GM19395 (cell line): ENCODE data around the gene ZNF407.
"Not testable (repeated sequence)": the region's sequence is repeated elsewhere in the genome, so short reads cannot be mapped to it uniquely, and the experiment has no call there.

Source experiments
- ATAC-seq: cut with Tn5 transposase; IDR thresholded peaks from one replicate; pipeline ENCODE4 v1.9.1; 2021; ENCODE audit warnings: mild to moderate bottlenecking, moderate library complexity; ENCODE audit not compliant: unreplicated experiment

Gene ZNF407

DNA sequence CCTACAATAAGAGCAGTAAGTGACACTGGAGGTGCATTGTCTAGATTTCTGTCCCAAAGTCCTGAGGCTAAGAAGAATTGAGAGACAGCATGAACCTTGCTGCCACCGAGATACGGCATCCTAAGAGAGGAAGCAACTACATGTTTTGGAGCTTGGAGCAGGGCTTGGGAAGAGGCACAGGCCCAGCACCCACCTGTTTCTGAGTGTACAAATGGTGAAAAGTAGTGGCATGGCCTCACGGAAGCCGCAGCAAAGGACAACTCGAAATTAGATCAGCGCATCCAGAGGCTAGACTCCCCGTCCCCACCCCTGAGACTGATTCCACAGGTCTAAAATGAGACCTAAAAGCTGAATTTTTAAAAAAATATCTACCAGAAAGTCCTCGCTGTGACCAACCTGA is 483.8 kb downstream of the ZNF407 start:
- no peak for ATAC-seq

DNA sequence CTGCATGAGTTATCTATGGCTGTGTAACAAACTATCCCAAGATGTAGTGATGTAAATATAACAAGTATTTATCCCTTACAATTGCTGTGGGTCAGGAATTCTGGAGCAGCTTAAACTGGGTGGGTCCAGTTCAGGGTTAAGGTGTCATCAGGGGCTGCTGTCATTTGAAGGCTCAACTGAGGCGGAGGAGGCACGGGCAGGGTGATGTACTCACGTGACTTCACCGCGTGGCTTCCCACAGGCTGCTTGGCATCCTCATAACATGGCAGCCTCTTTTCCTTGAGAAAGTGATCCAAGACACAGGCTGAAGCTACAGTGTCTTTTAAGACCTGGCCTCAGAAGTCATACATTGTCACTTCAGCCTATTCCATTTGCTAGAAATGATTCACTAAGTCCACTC is 485.5 kb downstream of the ZNF407 start:
- ATAC-seq: no peak

DNA sequence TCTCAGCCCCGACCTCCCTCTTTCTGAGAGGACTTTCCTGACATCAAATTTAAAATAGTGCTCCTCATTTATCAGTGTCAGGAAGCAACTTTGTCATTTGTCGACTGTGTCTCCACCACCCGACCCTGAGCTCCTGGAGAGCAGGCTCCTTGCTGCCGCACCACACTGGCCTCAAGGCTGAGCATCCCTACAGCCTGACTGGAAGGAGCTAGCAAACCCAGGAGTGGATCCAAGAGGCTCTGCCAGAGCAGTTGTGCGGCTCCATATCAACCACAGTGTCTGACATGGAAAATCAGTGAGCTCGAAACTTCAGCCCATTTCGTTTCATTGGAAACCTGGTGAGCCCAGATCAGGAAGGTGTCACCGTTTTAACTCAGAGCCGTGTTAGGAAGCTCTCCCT is 486.1 kb downstream of the ZNF407 start:
- no peak for ATAC-seq

DNA sequence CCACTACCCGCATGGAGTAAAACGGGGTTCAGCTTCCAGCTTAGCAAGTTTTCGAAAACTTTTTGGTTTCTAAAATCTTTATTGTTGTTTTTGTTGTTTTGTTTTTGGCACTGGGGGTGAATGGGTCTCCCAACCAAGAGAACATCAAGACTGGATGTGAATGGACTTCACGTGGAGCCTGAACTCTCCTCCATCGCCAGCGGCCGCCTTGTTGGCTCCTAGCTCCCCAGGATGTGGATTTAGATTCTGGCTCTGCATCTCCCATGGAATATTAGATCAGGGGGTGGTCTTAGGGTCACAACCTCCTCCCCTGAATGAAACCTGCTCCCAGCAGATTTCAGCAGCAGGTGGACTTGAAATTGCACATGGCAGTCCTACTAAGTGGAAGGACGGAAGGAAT is 488.0 kb downstream of the ZNF407 start:
- ATAC-seq: not testable (repeated sequence)

DNA sequence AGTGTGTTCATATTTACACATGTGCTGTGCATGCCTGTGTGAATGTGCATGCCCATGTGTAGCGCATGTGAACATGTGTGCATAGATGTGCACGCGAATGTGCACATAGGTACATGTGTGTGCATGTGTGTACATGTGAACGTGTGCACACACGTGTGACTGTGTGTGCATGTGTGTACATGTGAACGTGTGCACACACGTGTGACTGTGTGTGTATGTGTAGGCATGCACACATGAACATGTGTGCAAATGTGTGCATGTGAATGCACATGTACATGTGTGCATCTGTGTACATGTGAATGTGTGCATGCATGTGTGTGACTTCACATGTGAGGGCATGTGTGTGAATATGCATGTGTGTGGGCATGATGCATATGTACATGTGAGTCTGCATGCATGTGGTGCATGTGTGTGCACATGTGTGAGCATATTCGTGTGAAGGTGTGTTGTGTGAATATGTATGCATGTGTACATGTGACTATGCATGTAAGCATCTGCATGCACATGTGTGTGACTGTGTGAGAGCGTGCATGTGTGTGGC is 488.9 kb downstream of the ZNF407 start:
- no peak for ATAC-seq

DNA sequence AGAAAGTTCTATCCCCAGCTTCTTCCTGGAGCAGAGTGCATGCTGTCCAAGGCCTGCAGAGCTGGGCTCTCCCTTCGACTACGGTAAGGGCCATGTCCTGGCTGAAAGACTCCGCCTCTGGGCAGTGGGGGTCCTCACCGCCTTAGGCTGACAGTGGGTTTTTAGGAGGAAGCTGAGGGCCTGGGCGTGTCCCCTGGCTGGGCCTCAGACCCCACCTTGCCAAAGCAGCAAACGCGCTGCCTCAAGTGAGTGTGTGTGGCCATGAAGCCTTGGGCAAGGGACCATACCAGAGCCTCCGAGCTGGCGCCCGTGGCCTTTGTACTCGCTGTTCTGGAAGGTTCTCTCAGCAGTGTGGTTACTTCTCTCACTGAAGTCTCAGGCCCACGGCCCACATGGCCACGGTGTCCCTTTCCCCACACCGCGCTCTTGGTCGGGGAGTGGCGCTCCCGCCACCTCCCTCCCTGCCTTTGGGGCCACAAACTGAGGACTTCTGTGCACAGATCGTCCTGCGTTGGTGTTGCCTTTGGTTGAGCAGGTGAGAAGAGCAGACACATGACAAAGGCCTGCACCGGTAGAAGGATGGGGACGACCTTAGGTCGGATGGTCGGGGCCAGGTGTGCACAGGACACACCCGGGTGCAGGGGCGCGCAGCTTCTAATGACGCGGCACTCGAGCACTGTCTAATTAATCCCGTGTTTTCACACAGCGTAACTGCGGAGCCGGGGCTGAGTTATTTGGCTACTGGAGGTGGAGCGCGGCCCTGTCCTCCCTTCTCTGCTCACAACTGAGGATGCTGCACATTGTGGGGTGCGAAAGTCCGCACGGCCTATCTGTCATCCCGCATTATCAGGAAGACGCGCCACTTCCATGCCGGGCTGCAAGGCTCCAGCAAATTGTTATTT is 489.7 kb downstream of the ZNF407 start:
- no peak for ATAC-seq

DNA sequence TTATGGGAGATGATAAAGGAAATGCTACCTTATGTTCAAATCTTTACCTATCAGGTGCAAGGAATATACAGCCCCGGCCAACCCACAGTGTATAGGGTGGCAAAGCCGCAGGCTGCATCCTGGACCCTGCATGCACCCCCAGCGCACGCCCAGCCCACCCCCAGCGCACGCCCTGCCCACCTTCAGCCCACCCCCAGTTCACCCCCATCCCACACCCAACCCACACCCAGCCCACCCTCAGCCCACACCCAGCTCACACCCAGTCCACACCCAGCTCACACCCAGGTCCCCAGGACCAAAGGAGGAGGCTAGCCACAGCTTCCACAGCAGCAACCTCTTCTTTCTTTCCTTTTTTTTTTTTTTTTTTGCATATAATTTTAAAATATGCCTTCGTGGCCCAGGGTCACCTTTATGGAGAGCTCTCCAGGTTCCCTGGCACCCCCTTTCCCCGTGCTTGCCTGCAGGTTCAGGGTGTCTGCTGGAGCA is 490.4 kb downstream of the ZNF407 start:
- ATAC-seq: no peak

DNA sequence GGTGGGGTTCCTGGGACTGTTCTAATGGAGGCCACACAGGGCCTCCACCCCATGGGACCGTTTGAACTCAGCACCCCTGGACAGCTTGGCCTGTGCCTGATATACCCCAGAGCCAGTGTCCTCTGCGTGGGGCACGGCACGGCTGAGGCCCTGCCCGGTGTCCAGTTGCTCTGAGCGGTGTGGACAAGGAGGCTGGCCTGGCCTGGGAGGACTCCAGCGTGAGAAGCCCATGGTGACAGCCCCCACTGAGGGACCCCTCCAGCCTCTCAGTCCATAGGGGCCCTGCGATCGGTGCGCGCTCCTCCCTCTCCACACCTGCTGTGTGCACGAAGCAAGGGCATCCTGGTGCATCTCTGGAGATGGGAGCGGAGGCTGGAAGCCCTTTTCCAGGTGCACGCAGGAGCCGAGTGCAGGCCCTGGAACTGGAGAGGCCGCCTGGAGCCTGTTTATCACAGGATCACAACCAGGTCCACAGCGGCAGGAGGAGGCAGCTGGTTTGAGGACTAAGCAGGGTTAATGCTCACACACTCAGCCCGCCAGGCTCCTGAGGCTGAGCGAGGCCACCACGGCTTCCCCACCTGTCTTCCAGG is 491.0 kb downstream of the ZNF407 start:
- no peak for ATAC-seq

DNA sequence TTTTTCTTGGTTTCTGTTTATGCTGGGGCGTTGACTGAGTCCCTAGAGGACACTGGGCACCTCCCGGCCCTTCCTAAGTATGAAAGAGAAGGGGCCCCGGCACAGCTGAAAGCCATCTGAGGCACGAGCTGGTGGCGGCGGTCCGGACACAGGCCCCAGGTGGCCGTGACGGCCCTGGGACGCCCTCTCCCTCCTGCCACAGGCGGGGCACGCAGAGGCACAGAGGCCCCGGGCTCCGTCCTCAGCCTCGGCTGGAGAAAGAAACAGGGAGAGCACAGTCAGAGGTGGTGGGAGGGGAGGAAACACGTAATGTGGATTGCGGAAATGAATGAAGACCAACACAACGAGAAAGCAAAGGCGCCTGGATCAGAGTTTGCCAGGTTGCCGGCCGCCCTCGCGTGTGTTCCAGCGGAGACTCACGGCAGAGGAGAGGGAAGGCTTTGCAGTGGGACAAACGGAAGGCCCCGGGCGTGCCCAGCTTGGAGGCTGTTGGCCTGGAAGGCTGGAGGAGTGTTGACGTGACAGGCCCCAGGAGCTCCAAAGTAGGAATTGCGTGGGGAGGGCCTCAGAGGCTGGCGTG is 492.2 kb downstream of the ZNF407 start:
- no peak for ATAC-seq

DNA sequence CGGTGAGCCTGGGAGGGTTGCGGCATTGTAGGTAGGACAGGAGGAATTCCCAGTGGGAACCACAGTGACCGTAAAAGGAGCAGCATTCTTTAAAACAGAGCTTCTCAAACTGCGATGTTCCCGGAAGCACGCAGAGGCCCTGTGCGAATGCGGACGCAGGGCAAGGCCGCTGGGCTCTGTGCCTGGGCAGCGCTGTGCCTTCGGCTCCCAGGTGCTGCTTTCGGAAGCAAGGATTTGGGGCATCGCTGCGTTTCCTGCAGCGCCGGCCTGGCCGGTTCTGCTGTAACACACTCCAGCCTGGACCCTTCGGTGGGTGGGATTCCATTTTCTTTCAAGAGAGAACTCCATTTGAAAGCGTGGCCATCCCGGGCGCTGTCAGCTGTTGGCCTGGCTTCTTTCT is 492.7 kb downstream of the ZNF407 start:
- ATAC-seq: no peak

DNA sequence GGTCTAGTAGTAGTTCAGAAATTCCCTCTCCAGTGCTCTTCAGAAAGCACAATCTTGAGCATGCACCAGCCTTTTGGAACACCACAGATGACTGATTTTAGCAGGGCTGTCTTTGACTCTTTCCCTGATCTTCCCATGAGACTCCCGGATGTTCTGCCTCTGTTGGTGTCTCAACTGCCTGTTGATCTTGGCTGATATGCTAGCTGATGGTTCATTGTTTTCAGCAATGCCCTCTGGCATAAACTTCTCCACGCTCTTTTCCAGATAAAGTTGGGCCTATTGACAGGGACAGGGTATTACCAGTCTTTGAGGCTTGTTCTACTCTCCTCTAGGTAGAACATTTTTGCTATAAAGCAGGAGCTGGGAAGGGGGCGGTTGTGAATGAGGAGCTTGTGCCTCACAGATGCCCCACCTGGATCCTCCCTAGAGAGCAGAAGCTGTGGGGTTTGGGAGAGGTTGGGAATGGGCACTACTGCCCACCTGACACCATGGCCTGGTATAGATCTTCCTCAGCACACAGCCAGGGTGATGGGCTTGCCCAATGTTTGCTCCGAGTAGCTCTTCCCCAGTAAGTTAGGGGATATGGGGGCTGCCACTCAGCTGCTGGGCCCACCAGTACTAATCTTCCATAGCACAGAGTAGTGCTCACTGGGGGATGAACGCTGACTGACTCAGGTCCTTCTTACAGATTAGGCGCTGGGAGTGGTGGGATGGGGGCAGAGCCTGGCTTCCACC is 500.0 kb downstream of the ZNF407 start:
- no peak for ATAC-seq

DNA sequence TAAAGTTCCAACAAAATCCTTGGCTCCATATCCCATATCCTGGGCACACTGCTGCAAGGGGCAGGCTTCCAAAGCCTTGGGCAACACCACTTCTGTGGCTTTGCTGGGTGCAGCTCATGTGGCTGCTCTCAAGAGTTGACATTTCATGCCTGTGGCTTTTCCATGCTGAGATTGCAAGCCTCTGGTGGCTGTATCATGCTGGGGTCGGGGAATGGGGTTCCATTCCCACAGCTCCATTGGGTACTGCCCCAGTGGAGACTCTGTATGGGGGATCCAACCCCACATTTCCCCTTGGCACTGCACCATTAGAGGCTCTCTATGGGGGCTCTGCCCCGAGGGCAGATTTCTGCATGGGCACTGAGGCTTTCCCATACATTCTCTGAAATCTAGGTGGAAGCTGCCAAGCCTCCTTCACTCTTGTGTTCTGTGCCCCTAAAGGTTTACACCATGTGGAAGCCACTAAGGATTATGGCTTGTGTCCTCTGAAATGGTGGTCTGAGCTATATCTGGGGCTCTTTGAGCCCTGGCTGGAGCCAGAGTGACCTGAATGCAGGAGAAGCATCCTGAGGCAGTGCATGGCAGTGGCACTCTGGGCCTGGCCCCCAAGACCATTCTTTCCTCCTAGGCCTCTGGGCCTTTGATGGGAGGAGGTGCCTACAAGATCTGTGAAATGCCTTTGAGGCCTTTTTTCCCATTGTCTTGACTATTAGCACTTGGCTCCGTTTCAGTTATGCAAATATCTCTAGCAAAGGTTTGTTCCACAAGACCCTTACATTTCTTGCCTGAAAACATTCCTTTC is 503.4 kb downstream of the ZNF407 start:
- no peak for ATAC-seq

DNA sequence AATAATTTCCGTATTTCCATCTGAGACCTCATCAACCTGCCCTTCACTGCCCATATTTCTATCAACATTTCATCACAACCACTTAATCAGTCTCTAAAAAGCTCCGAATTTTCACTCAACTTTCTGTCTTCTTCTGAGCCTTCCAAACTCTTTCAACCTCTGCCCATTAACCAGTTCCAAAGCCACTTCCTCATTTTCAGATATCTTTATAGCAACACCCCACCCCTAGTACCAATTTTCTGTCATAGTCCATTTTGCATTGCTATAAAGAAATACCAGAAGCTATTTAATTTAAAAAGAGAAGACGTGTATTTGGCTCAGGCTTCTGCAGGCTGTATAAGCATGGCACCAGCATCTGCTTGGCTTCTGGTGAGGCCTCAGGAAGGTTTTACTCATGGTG is 504.2 kb downstream of the ZNF407 start:
- no peak for ATAC-seq

DNA sequence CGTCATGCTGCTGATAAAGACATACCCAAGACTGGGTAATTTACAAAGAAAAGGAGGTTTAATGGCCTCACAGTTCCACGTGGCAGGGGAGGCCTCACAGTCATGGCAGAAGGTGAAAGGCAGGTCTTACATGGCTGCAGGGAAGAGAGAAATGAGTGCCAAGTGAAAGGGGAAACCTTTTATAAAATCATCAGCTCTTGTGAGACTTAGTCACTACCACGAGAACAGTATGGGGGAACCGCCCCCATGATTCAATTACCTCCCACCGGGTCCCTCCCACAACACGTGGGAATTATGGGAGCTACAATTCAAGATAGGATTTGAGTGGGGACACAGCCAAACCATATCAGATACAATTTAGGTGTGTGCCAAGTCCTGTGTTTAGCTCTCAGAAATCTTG is 506.4 kb downstream of the ZNF407 start:
- not testable (repeated sequence) for ATAC-seq

DNA sequence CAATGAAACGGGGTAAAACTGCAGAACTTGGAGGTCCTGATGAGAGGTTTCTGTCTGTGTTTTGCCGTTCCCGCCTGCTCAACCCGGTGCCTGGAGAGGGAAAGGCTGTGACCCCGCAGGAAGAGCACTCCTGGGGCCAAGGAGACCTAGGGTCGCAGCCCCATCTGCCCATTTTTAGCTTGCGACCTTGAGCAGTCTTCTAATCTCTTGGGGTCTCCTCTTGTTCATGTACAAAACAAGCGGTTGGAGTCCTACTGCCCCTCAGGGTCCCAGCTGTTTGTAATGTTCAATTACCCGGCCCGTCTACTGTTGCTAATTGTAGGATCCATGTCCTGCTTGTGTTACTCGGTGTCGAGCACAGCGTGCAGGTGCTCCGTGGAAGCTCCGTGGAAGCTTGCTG is 506.8 kb downstream of the ZNF407 start:
- ATAC-seq: no peak

DNA sequence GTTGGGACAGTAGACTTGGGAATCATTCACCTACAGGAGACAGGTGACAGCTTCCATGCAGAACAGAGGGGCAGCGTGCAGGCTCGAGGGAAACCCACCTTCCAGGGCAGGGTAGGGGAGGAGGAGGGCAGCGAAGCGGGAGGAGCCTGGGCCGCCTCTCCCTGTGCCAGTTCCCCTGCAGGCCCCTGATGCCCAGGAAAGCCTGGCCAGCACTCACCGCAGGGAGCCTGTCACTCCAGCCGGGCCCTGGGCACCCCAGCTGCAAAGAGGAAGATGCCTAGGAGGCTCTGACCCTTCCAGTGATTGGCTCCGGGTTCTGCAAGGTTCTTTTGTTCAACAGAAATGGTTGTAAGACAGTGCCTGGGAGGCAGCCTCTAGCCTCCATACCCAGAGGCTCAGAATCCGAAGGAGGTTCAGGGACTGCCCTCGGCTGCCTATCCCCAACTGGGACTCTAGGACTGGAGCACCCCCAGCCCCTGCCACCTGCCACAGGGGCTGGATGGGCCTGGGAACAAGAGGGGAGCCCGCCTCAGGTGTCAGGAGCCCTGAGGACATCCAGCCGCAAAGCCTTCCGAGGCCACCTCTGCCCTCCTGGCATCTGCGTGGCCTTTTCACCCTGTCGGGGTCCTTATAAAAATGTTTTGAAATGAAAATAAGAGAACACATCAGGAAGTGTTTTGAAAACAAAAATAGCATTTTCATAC is 508.0 kb downstream of the ZNF407 start:
- ATAC-seq: no peak

DNA sequence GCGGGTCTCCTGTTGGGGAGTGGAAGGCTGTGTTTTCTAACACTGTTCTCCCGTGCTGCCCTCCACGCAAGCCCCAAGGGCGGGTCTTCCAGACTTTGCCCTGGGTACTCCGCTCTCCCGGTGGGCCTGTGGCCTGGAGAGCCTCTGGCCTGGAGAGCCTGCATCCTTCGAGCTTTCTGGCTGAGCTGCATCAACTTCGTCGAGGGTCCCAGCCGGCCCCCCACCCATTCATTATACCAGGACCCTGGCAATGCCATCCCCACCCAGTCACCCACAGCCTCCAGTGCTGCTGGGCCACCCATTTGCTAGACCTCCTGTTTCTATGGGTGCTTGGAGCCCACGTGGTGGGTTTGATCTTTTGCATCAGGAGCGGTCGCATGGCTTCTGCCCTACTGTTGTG is 509.1 kb downstream of the ZNF407 start:
- no peak for ATAC-seq

DNA sequence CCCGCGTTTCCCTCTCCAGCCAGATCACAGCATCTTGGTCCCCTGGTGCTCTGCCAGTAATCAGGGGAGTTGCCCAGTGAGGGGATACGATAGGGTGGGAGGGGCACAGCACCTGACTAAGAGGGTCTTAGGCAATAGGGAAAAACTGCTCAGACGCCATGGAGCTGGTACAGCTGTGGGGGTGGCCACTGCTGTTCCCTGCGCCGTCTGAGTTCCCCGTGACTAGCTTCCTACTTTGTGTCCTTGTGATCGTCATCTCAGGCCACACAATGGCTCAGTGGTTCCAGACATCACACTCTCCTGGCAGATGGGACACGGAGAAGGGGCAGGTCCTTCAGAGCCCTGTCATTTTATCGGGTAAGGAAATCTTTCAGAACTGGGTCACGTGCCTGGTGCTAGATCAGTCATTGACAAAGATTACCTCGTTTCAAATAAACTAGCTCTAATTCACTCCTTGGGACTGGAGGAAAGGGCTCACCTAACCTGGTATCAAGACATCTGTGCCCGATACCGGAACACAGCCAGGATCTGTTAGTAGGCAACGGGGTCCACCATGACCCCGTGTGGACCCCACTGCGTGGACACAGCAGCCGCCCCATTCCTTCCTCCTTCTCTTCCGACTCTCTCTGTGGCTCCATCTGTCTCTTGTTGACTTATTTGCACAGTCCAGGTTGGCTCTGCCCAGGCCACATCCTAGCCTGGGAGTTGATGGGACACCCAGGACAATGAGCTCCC is 509.7 kb downstream of the ZNF407 start:
- ATAC-seq: no peak

DNA sequence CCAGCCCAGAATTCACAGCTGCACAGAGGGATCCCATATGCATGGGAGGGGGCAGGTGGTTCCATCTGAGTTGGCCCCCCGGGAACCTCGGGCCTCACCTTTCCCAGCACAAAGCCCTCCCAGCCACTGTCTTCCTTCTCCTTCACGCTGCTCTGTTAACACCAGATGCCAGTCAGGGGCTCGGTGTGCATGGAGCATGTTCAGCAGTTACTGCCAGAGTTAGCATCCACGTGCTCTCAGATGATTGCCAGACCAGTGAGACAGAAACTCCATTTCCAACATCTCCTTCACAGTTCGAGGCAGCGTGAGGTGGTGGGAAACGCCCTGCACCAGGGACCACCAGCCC is 510.2 kb downstream of the ZNF407 start:
- ATAC-seq: no peak
